H9 (cell line): ENCODE measurements around the gene BZW1. TPM values are rescaled to one million over a fixed set of nuclear protein-coding genes. Genes with fewer than 3 reads are reported as not detected.

ENCODE experiments used
- DNase-seq: peaks from one replicate; pipeline ENCODE4 v3.0.0-alpha.2; 2017
- H2AFZ ChIP-seq: one replicate; pipeline ENCODE4 v1.6.1; 2013; ENCODE audit warnings: mild to moderate bottlenecking, low read length, control low read depth, moderate library complexity
- H2AK5ac ChIP-seq: 2 replicates; pipeline ENCODE4 v1.6.1; 2013; ENCODE audit warnings: low read length, control low read depth, mixed read lengths; ENCODE audit not compliant: insufficient read length
- H2BK120ac ChIP-seq: one replicate; pipeline ENCODE4 v1.6.1; 2013; ENCODE audit warnings: low read depth, mild to moderate bottlenecking, low read length, control low read depth, inconsistent platforms; ENCODE audit not compliant: poor library complexity, severe bottlenecking
- H2BK12ac ChIP-seq: 2 replicates; pipeline ENCODE4 v1.6.1; 2013; ENCODE audit warnings: low read length, control low read depth, mixed read lengths, low read depth; ENCODE audit not compliant: insufficient read length
- H2BK15ac ChIP-seq: 2 replicates; pipeline ENCODE4 v1.6.1; 2013; ENCODE audit warnings: low read depth, low read length, control low read depth
- H2BK20ac ChIP-seq: one replicate; pipeline ENCODE4 v1.6.1; 2013; ENCODE audit warnings: low read depth, mild to moderate bottlenecking, low read length, control low read depth, inconsistent platforms; ENCODE audit not compliant: poor library complexity, severe bottlenecking
- H2BK5ac ChIP-seq: 2 replicates; pipeline ENCODE4 v1.6.1; 2013; ENCODE audit warnings: low read length, control low read depth, mixed read lengths; ENCODE audit not compliant: insufficient read length
- H3K14ac ChIP-seq: 2 replicates; pipeline ENCODE4 v1.6.1; 2013; ENCODE audit warnings: low read length, control low read depth; ENCODE audit not compliant: insufficient read depth
- H3K18ac ChIP-seq: 2 replicates; pipeline ENCODE4 v1.6.1; 2013; ENCODE audit warnings: low read depth, mild to moderate bottlenecking, mixed read lengths, low read length, control low read depth; ENCODE audit not compliant: insufficient read length
- H3K23ac ChIP-seq: 2 replicates; pipeline ENCODE4 v1.6.1; 2013; ENCODE audit warnings: low read length, control low read depth, mixed read lengths, low read depth; ENCODE audit not compliant: insufficient read length
- H3K23me2 ChIP-seq: 2 replicates; pipeline ENCODE4 v1.6.1; 2013; ENCODE audit warnings: low read depth, mild to moderate bottlenecking, mixed read lengths, low read length, control low read depth; ENCODE audit not compliant: insufficient read length, poor library complexity, severe bottlenecking
- H3K27ac ChIP-seq: 2 replicates; pipeline ENCODE4 v1.5.1; 2013; ENCODE audit warnings: low read length, control low read depth, mixed read lengths, low read depth; ENCODE audit not compliant: insufficient read length
- H3K27me3 ChIP-seq: 2 replicates; pipeline ENCODE4 v1.6.1; 2013; ENCODE audit warnings: low read length, control low read depth, inconsistent platforms; ENCODE audit not compliant: insufficient read depth
- H3K4ac ChIP-seq: 2 replicates; pipeline ENCODE4 v1.6.1; 2013; ENCODE audit warnings: low read depth, mild to moderate bottlenecking, control low read depth, inconsistent platforms, low read length, moderate library complexity
- H3K4me1 ChIP-seq: 2 replicates; pipeline ENCODE4 v1.6.1; 2013; ENCODE audit warnings: low read length, control low read depth, inconsistent platforms; ENCODE audit not compliant: insufficient read depth
- H3K4me2 ChIP-seq: 2 replicates; pipeline ENCODE4 v1.6.1; 2013; ENCODE audit warnings: low read length, control low read depth, mixed read lengths; ENCODE audit not compliant: insufficient read length, insufficient read depth
- H3K56ac ChIP-seq: 2 replicates; pipeline ENCODE4 v1.6.1; 2013; ENCODE audit warnings: low read depth, mild to moderate bottlenecking, mixed read lengths, low read length, control low read depth; ENCODE audit not compliant: insufficient read length
- H3K79me1 ChIP-seq: 2 replicates; pipeline ENCODE4 v1.6.1; 2013; ENCODE audit warnings: low read depth, mild to moderate bottlenecking, moderate library complexity, low read length, control low read depth, inconsistent platforms; ENCODE audit not compliant: insufficient read depth, poor library complexity, severe bottlenecking
- H3K79me2 ChIP-seq: 2 replicates; pipeline ENCODE4 v1.6.1; 2013; ENCODE audit warnings: low read length, control low read depth, inconsistent platforms; ENCODE audit not compliant: insufficient read depth
- H3K9ac ChIP-seq: 2 replicates; pipeline ENCODE4 v1.6.1; 2013; ENCODE audit warnings: low read length, control low read depth, mixed read lengths; ENCODE audit not compliant: insufficient read length; ENCODE audit errors: extremely low read depth
- H3K9me3 ChIP-seq: one replicate; pipeline ENCODE4 v1.6.1; 2013; ENCODE audit warnings: low read depth, low read length, inconsistent platforms; ENCODE audit not compliant: control insufficient read depth
- H3T11ph ChIP-seq: one replicate; pipeline ENCODE4 v1.6.1; 2013; ENCODE audit warnings: mild to moderate bottlenecking, low read length, control low read depth, inconsistent platforms
- H4K20me1 ChIP-seq: one replicate; pipeline ENCODE4 v1.6.1; 2013; ENCODE audit not compliant: control insufficient read depth, insufficient read length, insufficient read depth
- H4K5ac ChIP-seq: 2 replicates; pipeline ENCODE4 v1.6.1; 2013; ENCODE audit warnings: low read depth, mild to moderate bottlenecking, mixed read lengths, low read length, control low read depth; ENCODE audit not compliant: insufficient read length
- H4K8ac ChIP-seq: replicated peaks from 2 replicates; pipeline ENCODE4 v1.6.1; 2013; ENCODE audit warnings: low read length, control low read depth, mixed read lengths, low read depth; ENCODE audit not compliant: insufficient read length
- H4K91ac ChIP-seq: 2 replicates; pipeline ENCODE4 v1.6.1; 2013; ENCODE audit warnings: low read depth, mild to moderate bottlenecking, moderate library complexity, mixed read lengths, low read length, control low read depth; ENCODE audit not compliant: insufficient read length
- H3K27ac Mint-ChIP-seq, 3 experiments: 2 replicates in 2 of 3; 3 replicates in 1 of 3; pipeline ENCODE4 v1.8.0; 2020 to 2021; ENCODE audit warnings: mixed read lengths in 3 of 3, mild to moderate bottlenecking in 1 of 3, moderate library complexity in 1 of 3
- H3K27me3 Mint-ChIP-seq: 2 replicates; pipeline ENCODE4 v1.8.0; 2021; ENCODE audit warnings: low read depth, mild to moderate bottlenecking, moderate library complexity, mixed read lengths
- H3K36me3 Mint-ChIP-seq, 3 experiments: 2 replicates in 2 of 3; 3 replicates in 1 of 3; pipeline ENCODE4 v1.8.0; 2020 to 2021; ENCODE audit warnings: low read depth in 3 of 3, mixed read lengths in 3 of 3; ENCODE audit not compliant: insufficient read depth in 1 of 3
- H3K4me1 Mint-ChIP-seq, 2 experiments: 2 replicates each; pipeline ENCODE4 v1.8.0; 2020; ENCODE audit warnings: mixed read lengths in 2 of 2
- H3K4me3 Mint-ChIP-seq, 2 experiments: 2 replicates in 1 of 2; 3 replicates in 1 of 2; pipeline ENCODE4 v1.8.0; 2020 to 2021; ENCODE audit warnings: mild to moderate bottlenecking in 2 of 2, mixed read lengths in 2 of 2, moderate library complexity in 1 of 2
- H3K9me3 Mint-ChIP-seq, 2 experiments: 2 replicates in 1 of 2; 3 replicates in 1 of 2; pipeline ENCODE4 v1.8.0; 2020; ENCODE audit warnings: mild to moderate bottlenecking in 2 of 2, mixed read lengths in 2 of 2, moderate library complexity in 1 of 2
- WGBS: extraction: QIAGEN DNeasy Blood & Tissue Kit; methylation state at CpG from one replicate; pipeline ENCODE4 v1.1.7; 2013; ENCODE audit warnings: missing lambda C conversion rate, low lambda C conversion rate, mixed read lengths; ENCODE audit not compliant: insufficient read length; ENCODE audit errors: extremely low coverage; 5-methylcytosine and 5-hydroxymethylcytosine counted together
- total RNA-seq: library from RNA; stranded (reverse); gene quantifications from 2 replicates; pipeline ENCODE4 v1.2.1, GENCODE V29; 2021
- TF ChIP-seq, protein P1 (sequence below): fragments of 200-600 bp; sonication (generic); conservative IDR thresholded peaks from 3 replicates; pipeline ENCODE4 v1.8.0; 2021; ENCODE audit warnings: antibody characterized with exemption, mild to moderate bottlenecking

The BZW1 gene
- total RNA-seq, 1 experiment from 2014 or later = 370 TPM

GRCh38 chr2:200834701-200835100, 23.0 kb downstream of the BZW1 start:
- Histone ChIP-seq H4K5ac (no peak overlapping the region), H3K27me3 (no peaks in the 10 kb centered on the region), H2BK120ac (no peak overlapping the region), H2BK20ac (no peak overlapping the region), H4K91ac (no peak overlapping the region), H3T11ph (no peak overlapping the region), H2AFZ (no peak overlapping the region), H3K4ac (no peak overlapping the region), H3K27ac (no peak overlapping the region), H3K23ac (no peak overlapping the region), H3K4me2 (no peak overlapping the region), H4K8ac (no peak overlapping the region), H3K56ac (no peak overlapping the region), H2BK12ac (no peak overlapping the region), H2BK5ac (no peak overlapping the region), H4K20me1 (no peaks in the 10 kb centered on the region), H3K4me1 (no peaks in the 10 kb centered on the region), H3K79me1 (no peaks in the 10 kb centered on the region), H2AK5ac (no peak overlapping the region), H3K79me2 (no peaks in the 10 kb centered on the region), H3K23me2 (no peaks in the 10 kb centered on the region), H2BK15ac (no peak overlapping the region), H3K9ac (no peak overlapping the region), H3K9me3 (peaks cover 6% of the 10 kb centered on the region), H3K18ac (no peak overlapping the region), H3K14ac (no peak overlapping the region)
- no peak overlapping the region for H3K4me3 Mint-ChIP-seq
- H3K4me1 Mint-ChIP-seq = peaks cover 2 to 6% of the 10 kb centered on the region in 2 experiments; a peak in 2 of 4 replicates
- H3K36me3 Mint-ChIP-seq = peaks cover 0 to 4% (median 4%) of the 10 kb centered on the region in 3 experiments; a peak in 3 of 7 replicates
- no peaks in the 10 kb centered on the region for H3K27me3 Mint-ChIP-seq
- peaks cover 12 to 17% of the 10 kb centered on the region in 2 experiments for H3K9me3 Mint-ChIP-seq
- TF ChIP-seq, protein P1, sequence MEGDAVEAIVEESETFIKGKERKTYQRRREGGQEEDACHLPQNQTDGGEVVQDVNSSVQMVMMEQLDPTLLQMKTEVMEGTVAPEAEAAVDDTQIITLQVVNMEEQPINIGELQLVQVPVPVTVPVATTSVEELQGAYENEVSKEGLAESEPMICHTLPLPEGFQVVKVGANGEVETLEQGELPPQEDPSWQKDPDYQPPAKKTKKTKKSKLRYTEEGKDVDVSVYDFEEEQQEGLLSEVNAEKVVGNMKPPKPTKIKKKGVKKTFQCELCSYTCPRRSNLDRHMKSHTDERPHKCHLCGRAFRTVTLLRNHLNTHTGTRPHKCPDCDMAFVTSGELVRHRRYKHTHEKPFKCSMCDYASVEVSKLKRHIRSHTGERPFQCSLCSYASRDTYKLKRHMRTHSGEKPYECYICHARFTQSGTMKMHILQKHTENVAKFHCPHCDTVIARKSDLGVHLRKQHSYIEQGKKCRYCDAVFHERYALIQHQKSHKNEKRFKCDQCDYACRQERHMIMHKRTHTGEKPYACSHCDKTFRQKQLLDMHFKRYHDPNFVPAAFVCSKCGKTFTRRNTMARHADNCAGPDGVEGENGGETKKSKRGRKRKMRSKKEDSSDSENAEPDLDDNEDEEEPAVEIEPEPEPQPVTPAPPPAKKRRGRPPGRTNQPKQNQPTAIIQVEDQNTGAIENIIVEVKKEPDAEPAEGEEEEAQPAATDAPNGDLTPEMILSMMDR = no peak
- DNase-seq = no peak
- WGBS = no CpG with 5 or more reads among the region's 4 CpGs
- no peak overlapping the region for H3K27ac Mint-ChIP-seq
